B cell (primary cell): ENCODE results near the gene MX1.

Experiments used
- CTCF ChIP-seq: fragments of 200-600 bp; IDR thresholded peaks from one replicate; pipeline ENCODE4 v1.8.0; 2022; ENCODE audit warnings: antibody characterized with exemption, mild to moderate bottlenecking
- EZH2 ChIP-seq: IDR thresholded peaks from 2 replicates; pipeline ENCODE4 v1.6.1; 2012; ENCODE audit warnings: borderline replicate concordance, low read depth, mild to moderate bottlenecking, moderate library complexity, low read length; ENCODE audit not compliant: insufficient read depth, poor library complexity, severe bottlenecking

GRCh38 chr21:41438425-41439113 is 12.5 kb downstream of the MX1 start:
- TF ChIP-seq CTCF, result no peak
- TF ChIP-seq EZH2, result no peak
